ENCODE results near the gene ADPRHL1.

DNA sequence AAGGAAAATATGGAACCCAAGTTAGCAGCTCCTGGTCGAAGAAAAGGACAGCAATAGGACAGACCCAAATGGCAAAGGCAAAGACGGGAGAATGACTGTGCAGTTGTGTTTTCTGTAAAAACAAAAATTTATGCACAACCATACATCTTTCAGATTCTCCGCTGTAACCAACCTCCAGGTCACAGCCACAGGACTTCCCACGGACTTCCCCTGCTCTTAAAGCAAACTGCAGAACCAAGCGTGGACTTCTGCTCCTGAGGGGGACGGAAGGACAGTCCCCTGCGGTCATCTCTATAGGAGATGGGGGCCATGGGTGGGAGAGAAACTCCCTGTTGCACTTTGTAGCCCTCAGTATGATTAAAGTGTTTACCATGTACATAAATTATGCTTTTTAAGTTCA is 91.9 kb downstream of the ADPRHL1 start:
- TF ChIP-seq, protein P1, sequence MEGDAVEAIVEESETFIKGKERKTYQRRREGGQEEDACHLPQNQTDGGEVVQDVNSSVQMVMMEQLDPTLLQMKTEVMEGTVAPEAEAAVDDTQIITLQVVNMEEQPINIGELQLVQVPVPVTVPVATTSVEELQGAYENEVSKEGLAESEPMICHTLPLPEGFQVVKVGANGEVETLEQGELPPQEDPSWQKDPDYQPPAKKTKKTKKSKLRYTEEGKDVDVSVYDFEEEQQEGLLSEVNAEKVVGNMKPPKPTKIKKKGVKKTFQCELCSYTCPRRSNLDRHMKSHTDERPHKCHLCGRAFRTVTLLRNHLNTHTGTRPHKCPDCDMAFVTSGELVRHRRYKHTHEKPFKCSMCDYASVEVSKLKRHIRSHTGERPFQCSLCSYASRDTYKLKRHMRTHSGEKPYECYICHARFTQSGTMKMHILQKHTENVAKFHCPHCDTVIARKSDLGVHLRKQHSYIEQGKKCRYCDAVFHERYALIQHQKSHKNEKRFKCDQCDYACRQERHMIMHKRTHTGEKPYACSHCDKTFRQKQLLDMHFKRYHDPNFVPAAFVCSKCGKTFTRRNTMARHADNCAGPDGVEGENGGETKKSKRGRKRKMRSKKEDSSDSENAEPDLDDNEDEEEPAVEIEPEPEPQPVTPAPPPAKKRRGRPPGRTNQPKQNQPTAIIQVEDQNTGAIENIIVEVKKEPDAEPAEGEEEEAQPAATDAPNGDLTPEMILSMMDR (IDR thresholded peaks at IDR 0.05; ENCODE audit: low read depth, low read length): no peak
- TF ChIP-seq EZH2phosphoT487 (IDR thresholded peaks at IDR 0.05; ENCODE audit: low read depth): no peak
